ENCODE results near the gene KIAA0753. TPM values are rescaled to one million over a fixed set of nuclear protein-coding genes. Genes with fewer than 3 reads are reported as not detected.

KIAA0753 gene
- total and polyA plus RNA-seq, 10 of the 15 experiments (the other 5 are each of a cell fraction or from before 2014, with no cell fraction given): 2.2 to 15.2 (median 7.7) TPM

DNA sequence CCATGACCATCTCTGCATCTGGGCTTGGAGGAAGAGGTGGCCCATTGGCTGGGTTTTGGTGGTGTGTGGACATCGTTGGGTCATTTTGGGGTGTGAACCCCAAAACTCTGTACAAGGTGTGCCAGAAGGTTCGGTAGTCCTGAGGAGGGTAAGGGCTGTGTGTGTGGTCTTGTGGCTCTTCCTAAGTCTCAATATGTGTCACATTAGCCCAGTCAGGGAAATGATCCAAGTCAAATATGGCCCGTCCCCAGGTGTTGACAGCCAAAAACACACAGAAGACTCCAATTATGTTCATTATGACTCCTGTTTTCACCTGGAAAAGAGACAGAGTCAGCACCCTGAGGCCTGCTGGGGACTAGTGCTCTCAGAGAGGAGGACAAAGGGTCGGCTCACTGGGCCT, 45.5 kb upstream of the KIAA0753 start:
- ChIA-PET RAD21 (ENCODE audit: unreplicated experiment) (no interaction called here), CTCF (no interaction called here), POLR2A (no interaction called here), SMC1A (ENCODE audit: uncharacterized antibody, unreplicated experiment) (no interaction called here)
- Histone ChIP-seq H3K27ac (ENCODE audit: control insufficient read depth, insufficient read depth) (no peak overlapping the region), H3K27me3 (replicated peaks in 1 of 2; ENCODE audit: control insufficient read depth in 2 of 2, insufficient read depth in 2 of 2, low read length in 1 of 2) (no peaks in the 10 kb centered on the region; a peak in 1 of 4 replicates), H3K4me2 (ENCODE audit: control insufficient read depth, insufficient read depth) (no peak overlapping the region), H3K9me3 (replicated peaks; ENCODE audit: control insufficient read depth, insufficient read depth, low read length) (no peaks in the 10 kb centered on the region), H3K4me1 (ENCODE audit: control insufficient read depth, insufficient read depth, low read length) (peaks cover 4% of the 10 kb centered on the region), H3K9ac (ENCODE audit: control insufficient read depth, insufficient read depth, low read length) (no peak overlapping the region), H3K36me3 (ENCODE audit: control insufficient read depth in 2 of 2, insufficient read depth in 2 of 2, low read length in 1 of 2) (no peaks in the 10 kb centered on the region), H4K20me1 (ENCODE audit: control insufficient read depth, insufficient read depth) (no peaks in the 10 kb centered on the region), H3K79me2 (ENCODE audit: control insufficient read depth, insufficient read depth, low read length) (no peaks in the 10 kb centered on the region), H2AFZ (ENCODE audit: control insufficient read depth, low read depth, low read length) (no peak overlapping the region), H3K4me3 (no peak overlapping the region)
- in situ Hi-C loops (cut with MboI): no loop called here
- FAIRE-seq (no peak), DNase-seq (ENCODE audit: low read depth, low spot score) (no peak), ATAC-seq (no peak)
- intact Hi-C loops (cut with micrococcal nuclease; ENCODE audit: unreplicated experiment): no loop called here
- whole genome bisulfite sequencing (ENCODE audit: insufficient coverage, insufficient replicate concordance, low lambda C conversion rate, missing lambda C conversion rate): 14% methylated on average over 4 of the region's 4 CpGs
- no TSS peak for BruUV-seq (replicated peaks)
- TF ChIP-seq SUPT20H (IDR thresholded peaks at IDR 0.05; ENCODE audit: borderline replicate concordance, control insufficient read depth, low read depth, low read length) (no peak), HDAC6 (IDR thresholded peaks at IDR 0.05; ENCODE audit: unreplicated experiment) (no peak), FOXM1 (IDR thresholded peaks at IDR 0.05; ENCODE audit: low read depth, low read length) (no peak), POLR2AphosphoS5 (IDR thresholded peaks at IDR 0.05; ENCODE audit: low read length) (no peak), EED (IDR thresholded peaks at IDR 0.05; ENCODE audit: low read depth) (no peak), SRF (IDR thresholded peaks at IDR 0.05; ENCODE audit: low read depth in 2 of 2, low read length in 2 of 2) (no peak), SREBF2 (IDR thresholded peaks at IDR 0.05; ENCODE audit: low read length) (no peak), BRCA1 (IDR thresholded peaks at IDR 0.05; ENCODE audit: low read depth, low read length) (no peak), SPI1 (IDR thresholded peaks at IDR 0.05; ENCODE audit: borderline replicate concordance, insufficient read depth, low read depth, low read length) (no peak), RBBP5 (conservative IDR thresholded peaks at IDR 0.05) (no peak), CHD4 (IDR thresholded peaks at IDR 0.05) (no peak), IKZF2 (IDR thresholded peaks at IDR 0.05) (no peak)
- TF ChIP-seq, protein P1, sequence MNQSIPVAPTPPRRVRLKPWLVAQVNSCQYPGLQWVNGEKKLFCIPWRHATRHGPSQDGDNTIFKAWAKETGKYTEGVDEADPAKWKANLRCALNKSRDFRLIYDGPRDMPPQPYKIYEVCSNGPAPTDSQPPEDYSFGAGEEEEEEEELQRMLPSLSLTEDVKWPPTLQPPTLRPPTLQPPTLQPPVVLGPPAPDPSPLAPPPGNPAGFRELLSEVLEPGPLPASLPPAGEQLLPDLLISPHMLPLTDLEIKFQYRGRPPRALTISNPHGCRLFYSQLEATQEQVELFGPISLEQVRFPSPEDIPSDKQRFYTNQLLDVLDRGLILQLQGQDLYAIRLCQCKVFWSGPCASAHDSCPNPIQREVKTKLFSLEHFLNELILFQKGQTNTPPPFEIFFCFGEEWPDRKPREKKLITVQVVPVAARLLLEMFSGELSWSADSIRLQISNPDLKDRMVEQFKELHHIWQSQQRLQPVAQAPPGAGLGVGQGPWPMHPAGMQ (IDR thresholded peaks at IDR 0.05; ENCODE audit: borderline replicate concordance): no peak
- TF ChIP-seq, protein P2, sequence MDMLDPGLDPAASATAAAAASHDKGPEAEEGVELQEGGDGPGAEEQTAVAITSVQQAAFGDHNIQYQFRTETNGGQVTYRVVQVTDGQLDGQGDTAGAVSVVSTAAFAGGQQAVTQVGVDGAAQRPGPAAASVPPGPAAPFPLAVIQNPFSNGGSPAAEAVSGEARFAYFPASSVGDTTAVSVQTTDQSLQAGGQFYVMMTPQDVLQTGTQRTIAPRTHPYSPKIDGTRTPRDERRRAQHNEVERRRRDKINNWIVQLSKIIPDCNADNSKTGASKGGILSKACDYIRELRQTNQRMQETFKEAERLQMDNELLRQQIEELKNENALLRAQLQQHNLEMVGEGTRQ (IDR thresholded peaks at IDR 0.05; ENCODE audit: borderline replicate concordance, low read depth, low read length): no peak
- TF ChIP-seq, protein P3, sequence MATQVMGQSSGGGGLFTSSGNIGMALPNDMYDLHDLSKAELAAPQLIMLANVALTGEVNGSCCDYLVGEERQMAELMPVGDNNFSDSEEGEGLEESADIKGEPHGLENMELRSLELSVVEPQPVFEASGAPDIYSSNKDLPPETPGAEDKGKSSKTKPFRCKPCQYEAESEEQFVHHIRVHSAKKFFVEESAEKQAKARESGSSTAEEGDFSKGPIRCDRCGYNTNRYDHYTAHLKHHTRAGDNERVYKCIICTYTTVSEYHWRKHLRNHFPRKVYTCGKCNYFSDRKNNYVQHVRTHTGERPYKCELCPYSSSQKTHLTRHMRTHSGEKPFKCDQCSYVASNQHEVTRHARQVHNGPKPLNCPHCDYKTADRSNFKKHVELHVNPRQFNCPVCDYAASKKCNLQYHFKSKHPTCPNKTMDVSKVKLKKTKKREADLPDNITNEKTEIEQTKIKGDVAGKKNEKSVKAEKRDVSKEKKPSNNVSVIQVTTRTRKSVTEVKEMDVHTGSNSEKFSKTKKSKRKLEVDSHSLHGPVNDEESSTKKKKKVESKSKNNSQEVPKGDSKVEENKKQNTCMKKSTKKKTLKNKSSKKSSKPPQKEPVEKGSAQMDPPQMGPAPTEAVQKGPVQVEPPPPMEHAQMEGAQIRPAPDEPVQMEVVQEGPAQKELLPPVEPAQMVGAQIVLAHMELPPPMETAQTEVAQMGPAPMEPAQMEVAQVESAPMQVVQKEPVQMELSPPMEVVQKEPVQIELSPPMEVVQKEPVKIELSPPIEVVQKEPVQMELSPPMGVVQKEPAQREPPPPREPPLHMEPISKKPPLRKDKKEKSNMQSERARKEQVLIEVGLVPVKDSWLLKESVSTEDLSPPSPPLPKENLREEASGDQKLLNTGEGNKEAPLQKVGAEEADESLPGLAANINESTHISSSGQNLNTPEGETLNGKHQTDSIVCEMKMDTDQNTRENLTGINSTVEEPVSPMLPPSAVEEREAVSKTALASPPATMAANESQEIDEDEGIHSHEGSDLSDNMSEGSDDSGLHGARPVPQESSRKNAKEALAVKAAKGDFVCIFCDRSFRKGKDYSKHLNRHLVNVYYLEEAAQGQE (IDR thresholded peaks at IDR 0.05; ENCODE audit: low read depth, low read length): no peak
- TF ChIP-seq, protein P4, sequence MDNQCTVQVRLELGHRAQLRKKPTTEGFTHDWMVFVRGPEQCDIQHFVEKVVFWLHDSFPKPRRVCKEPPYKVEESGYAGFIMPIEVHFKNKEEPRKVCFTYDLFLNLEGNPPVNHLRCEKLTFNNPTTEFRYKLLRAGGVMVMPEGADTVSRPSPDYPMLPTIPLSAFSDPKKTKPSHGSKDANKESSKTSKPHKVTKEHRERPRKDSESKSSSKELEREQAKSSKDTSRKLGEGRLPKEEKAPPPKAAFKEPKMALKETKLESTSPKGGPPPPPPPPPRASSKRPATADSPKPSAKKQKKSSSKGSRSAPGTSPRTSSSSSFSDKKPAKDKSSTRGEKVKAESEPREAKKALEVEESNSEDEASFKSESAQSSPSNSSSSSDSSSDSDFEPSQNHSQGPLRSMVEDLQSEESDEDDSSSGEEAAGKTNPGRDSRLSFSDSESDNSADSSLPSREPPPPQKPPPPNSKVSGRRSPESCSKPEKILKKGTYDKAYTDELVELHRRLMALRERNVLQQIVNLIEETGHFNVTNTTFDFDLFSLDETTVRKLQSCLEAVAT (IDR thresholded peaks at IDR 0.05): no peak
